Neural cell (in vitro differentiated cells): ENCODE measurements around the gene FAM240A. TPM values are rescaled to one million over a fixed set of nuclear protein-coding genes. Genes with fewer than 3 reads are reported as not detected.

Source experiments
- H2AFZ ChIP-seq: fragments of 200-600, 300-800 bp; sonication (generic), shearing (Covaris generic); 2 replicates; pipeline ENCODE4 v1.6.0; 2014; ENCODE audit warnings: low read depth, mild to moderate bottlenecking, antibody characterized with exemption, low read length, moderate library complexity
- H3F3A ChIP-seq: fragments of 200-600 bp; shearing (Covaris generic); 2 replicates; pipeline ENCODE4 v1.6.1; 2016; ENCODE audit warnings: mild to moderate bottlenecking, moderate library complexity, mixed read lengths, antibody characterized with exemption, low read length; ENCODE audit not compliant: insufficient read depth, poor library complexity, severe bottlenecking
- H3K27ac ChIP-seq: fragments of 200-600, 300-800 bp; sonication (generic), shearing (Covaris generic); 2 replicates; pipeline ENCODE4 v1.5.1; 2014; ENCODE audit warnings: mild to moderate bottlenecking, low read length, moderate library complexity
- H3K27me3 ChIP-seq: fragments of 300-800, 200-600 bp; sonication (generic), shearing (Covaris generic); 2 replicates; pipeline ENCODE4 v1.6.0; 2014; ENCODE audit warnings: mild to moderate bottlenecking, low read depth, low read length, moderate library complexity; ENCODE audit not compliant: insufficient read depth
- H3K36me3 ChIP-seq: fragments of 300-800, 200-600 bp; sonication (generic), shearing (Covaris generic); 2 replicates; pipeline ENCODE4 v1.5.1; 2014; ENCODE audit warnings: mild to moderate bottlenecking, antibody characterized with exemption, low read length, moderate library complexity; ENCODE audit not compliant: insufficient read depth
- H3K4me2 ChIP-seq: fragments of 300-800, 200-600 bp; sonication (generic), shearing (Covaris generic); 2 replicates; pipeline ENCODE4 v1.6.0; 2014; ENCODE audit warnings: mild to moderate bottlenecking, low read length
- H3K4me3 ChIP-seq: fragments of 300-800, 200-600 bp; sonication (generic), shearing (Covaris generic); 2 replicates; pipeline ENCODE4 v1.5.1; 2014; ENCODE audit warnings: mild to moderate bottlenecking, low read length, moderate library complexity
- H3K79me2 ChIP-seq: fragments of 200-600 bp; shearing (Covaris generic); replicated peaks from 2 replicates; pipeline ENCODE4 v1.6.0; 2014; ENCODE audit warnings: mild to moderate bottlenecking, low read length, moderate library complexity; ENCODE audit not compliant: insufficient read depth
- H3K9ac ChIP-seq: fragments of 300-800, 200-600 bp; sonication (generic), shearing (Covaris generic); 2 replicates; pipeline ENCODE4 v1.6.1; 2016; ENCODE audit warnings: mild to moderate bottlenecking, low read length, mixed read lengths
- H3K9me2 ChIP-seq: fragments of 200-600 bp; shearing (Covaris generic); 2 replicates; pipeline ENCODE4 v1.6.1; 2016; ENCODE audit warnings: mild to moderate bottlenecking, low read length, mixed read lengths; ENCODE audit not compliant: insufficient read depth
- H3K9me3 ChIP-seq: fragments of 200-600, 300-800 bp; sonication (generic), shearing (Covaris generic); 2 replicates; pipeline ENCODE4 v1.6.1; 2016; ENCODE audit warnings: mild to moderate bottlenecking, mixed run types, low read length, moderate library complexity, mixed read lengths
- H4K20me1 ChIP-seq: fragments of 200-600 bp; shearing (Covaris generic); 2 replicates; pipeline ENCODE4 v1.6.1; 2016; ENCODE audit warnings: mild to moderate bottlenecking, mixed run types; ENCODE audit not compliant: insufficient read depth
- EP300 ChIP-seq: fragments of 450-650 bp; conservative IDR thresholded peaks from 2 replicates; pipeline ENCODE4 v1.6.1; 2014; ENCODE audit warnings: antibody characterized with exemption, mild to moderate bottlenecking, moderate library complexity; ENCODE audit not compliant: poor library complexity, severe bottlenecking
- EZH2 ChIP-seq: fragments of 200-600, 300-800 bp; shearing (Covaris generic), sonication (generic); IDR thresholded peaks from 2 replicates; pipeline ENCODE4 v1.6.1; 2014; ENCODE audit warnings: antibody characterized with exemption, low read length, borderline replicate concordance, mild to moderate bottlenecking; ENCODE audit not compliant: insufficient read depth, poor library complexity, severe bottlenecking
- MXI1 ChIP-seq: fragments of 450-650 bp; conservative IDR thresholded peaks from 2 replicates; pipeline ENCODE4 v1.6.1; 2014; ENCODE audit warnings: antibody characterized with exemption, mild to moderate bottlenecking; ENCODE audit not compliant: poor library complexity, severe bottlenecking
- POLR2AphosphoS5 ChIP-seq: IDR thresholded peaks from 2 replicates; pipeline ENCODE4 v1.6.1; 2012
- RAD21 ChIP-seq: fragments of 450-650 bp; conservative IDR thresholded peaks from 2 replicates; pipeline ENCODE4 v1.6.1; 2014; ENCODE audit warnings: antibody characterized with exemption, mild to moderate bottlenecking, moderate library complexity
- REST ChIP-seq: IDR thresholded peaks from 2 replicates; pipeline ENCODE4 v1.6.1; 2012; ENCODE audit warnings: borderline replicate concordance
- SMC3 ChIP-seq: fragments of 450-650 bp; conservative IDR thresholded peaks from 2 replicates; pipeline ENCODE4 v1.6.1; 2014; ENCODE audit warnings: antibody characterized with exemption, mild to moderate bottlenecking, moderate library complexity; ENCODE audit not compliant: poor library complexity
- TAF1 ChIP-seq: IDR thresholded peaks from 2 replicates; pipeline ENCODE4 v1.6.1; 2012; ENCODE audit warnings: low read depth
- polyA plus RNA-seq: library from polyadenylated mRNA; depleted of rRNA; stranded (reverse); fragments of >200 nt; gene quantifications from 2 replicates; pipeline ENCODE4 v1.2.3, GENCODE V29; 2014
- TF ChIP-seq, protein P1 (sequence below): fragments of 450-650 bp; IDR thresholded peaks from 2 replicates; pipeline ENCODE4 v1.5.1; 2014; ENCODE audit warnings: antibody characterized with exemption, mild to moderate bottlenecking, moderate library complexity; ENCODE audit not compliant: poor library complexity, severe bottlenecking

FAM240A gene
- polyA plus RNA-seq, 1 donor from 2014 or later = not detected

GRCh38 chr3:46667657-46668056, 55.3 kb downstream of the FAM240A start:
- H3K9ac ChIP-seq = no peak overlapping the region
- no peaks in the 10 kb centered on the region for H4K20me1 ChIP-seq
- H2AFZ ChIP-seq = no peak overlapping the region
- no peaks in the 10 kb centered on the region for H3K9me3 ChIP-seq
- H3K36me3 ChIP-seq = no peaks in the 10 kb centered on the region
- no peak overlapping the region for H3K27ac ChIP-seq
- no peaks in the 10 kb centered on the region for H3F3A ChIP-seq
- H3K4me2 ChIP-seq = no peak overlapping the region
- no peak overlapping the region for H3K4me3 ChIP-seq
- H3K79me2 ChIP-seq = no peaks in the 10 kb centered on the region
- no peaks in the 10 kb centered on the region for H3K27me3 ChIP-seq
- no peaks in the 10 kb centered on the region for H3K9me2 ChIP-seq
- TF ChIP-seq SMC3 = no peak
- no peak for TF ChIP-seq EZH2
- TF ChIP-seq EP300 = no peak
- no peak for TF ChIP-seq POLR2AphosphoS5
- TF ChIP-seq MXI1 = no peak
- no peak for TF ChIP-seq REST
- TF ChIP-seq TAF1 = no peak
- TF ChIP-seq, protein P1, sequence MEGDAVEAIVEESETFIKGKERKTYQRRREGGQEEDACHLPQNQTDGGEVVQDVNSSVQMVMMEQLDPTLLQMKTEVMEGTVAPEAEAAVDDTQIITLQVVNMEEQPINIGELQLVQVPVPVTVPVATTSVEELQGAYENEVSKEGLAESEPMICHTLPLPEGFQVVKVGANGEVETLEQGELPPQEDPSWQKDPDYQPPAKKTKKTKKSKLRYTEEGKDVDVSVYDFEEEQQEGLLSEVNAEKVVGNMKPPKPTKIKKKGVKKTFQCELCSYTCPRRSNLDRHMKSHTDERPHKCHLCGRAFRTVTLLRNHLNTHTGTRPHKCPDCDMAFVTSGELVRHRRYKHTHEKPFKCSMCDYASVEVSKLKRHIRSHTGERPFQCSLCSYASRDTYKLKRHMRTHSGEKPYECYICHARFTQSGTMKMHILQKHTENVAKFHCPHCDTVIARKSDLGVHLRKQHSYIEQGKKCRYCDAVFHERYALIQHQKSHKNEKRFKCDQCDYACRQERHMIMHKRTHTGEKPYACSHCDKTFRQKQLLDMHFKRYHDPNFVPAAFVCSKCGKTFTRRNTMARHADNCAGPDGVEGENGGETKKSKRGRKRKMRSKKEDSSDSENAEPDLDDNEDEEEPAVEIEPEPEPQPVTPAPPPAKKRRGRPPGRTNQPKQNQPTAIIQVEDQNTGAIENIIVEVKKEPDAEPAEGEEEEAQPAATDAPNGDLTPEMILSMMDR = no peak
- TF ChIP-seq RAD21 = no peak

DNA sequence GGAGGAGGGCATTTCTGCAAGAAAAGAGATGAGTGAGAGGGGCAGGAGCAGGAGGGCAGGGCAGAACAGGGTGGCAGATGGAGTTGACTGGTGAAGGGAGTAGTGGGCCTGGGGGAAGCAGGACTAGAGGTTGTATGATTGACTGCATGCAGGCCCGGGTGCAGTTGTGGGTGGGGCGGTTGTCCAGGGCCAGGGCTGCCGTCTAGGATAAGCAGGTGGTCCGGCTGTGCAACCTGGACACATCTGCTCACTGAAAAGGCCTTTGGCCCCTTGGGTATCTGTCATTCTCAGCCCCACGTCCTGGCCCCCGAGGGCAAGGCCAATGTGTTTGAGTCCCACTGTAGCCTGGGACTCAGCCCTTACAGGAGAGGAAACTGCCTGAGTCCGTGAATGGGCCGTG, 55.8 kb downstream of the FAM240A start:
- Histone ChIP-seq H3K9ac (no peak overlapping the region), H3K27me3 (no peaks in the 10 kb centered on the region), H4K20me1 (no peaks in the 10 kb centered on the region), H3K9me3 (no peaks in the 10 kb centered on the region), H3K27ac (no peak overlapping the region), H3K36me3 (no peaks in the 10 kb centered on the region), H3K9me2 (no peaks in the 10 kb centered on the region), H3K4me2 (no peak overlapping the region), H3K4me3 (no peak overlapping the region), H2AFZ (no peak overlapping the region), H3F3A (no peaks in the 10 kb centered on the region), H3K79me2 (no peaks in the 10 kb centered on the region)
- no peak for TF ChIP-seq TAF1
- no peak for TF ChIP-seq MXI1
- TF ChIP-seq EZH2 = no peak
